Right lobe of liver (tissue), 6 donors: ENCODE measurements around the gene PCDHGA5. TPM values are rescaled to one million over a fixed set of nuclear protein-coding genes. Genes with fewer than 3 reads are reported as not detected.
"Not testable (repeated sequence)": the region's sequence is repeated elsewhere in the genome, so short reads cannot be mapped to it uniquely, and the experiment has no call there.

ENCODE experiments used
- ATAC-seq, 4 donors: fragments of 200-7000 bp; cut with Tn5 transposase; one replicate each; pipeline ENCODE4 v1.9.1; 2020; ENCODE audit warnings: mild to moderate bottlenecking in 4 of 4, moderate library complexity in 4 of 4
- DNase-seq, 3 donors: peaks; one replicate each; pipeline ENCODE4 v3.0.0-alpha.2; 2020
- H3K27ac ChIP-seq, 3 donors: fragments of 200-600 bp; one replicate each; pipeline ENCODE4 v1.8.0; 2022
- H3K27me3 ChIP-seq, 2 donors: fragments of 200-600 bp; one replicate each; pipeline ENCODE4 v1.8.0; 2022
- H3K36me3 ChIP-seq, 4 donors: fragments of 200-600 bp; sonication (generic) in 1 of 4; one replicate each; pipeline versions ENCODE4 v1.5.1 to v1.8.0; 2017 to 2022; ENCODE audit warnings: control low read depth in 1 of 4
- H3K4me1 ChIP-seq, 4 donors: fragments of 200-600 bp; sonication (generic) in 1 of 4; one replicate each; pipeline versions ENCODE4 v1.5.1 to v1.8.0; 2017 to 2022; ENCODE audit warnings: control low read depth in 1 of 4
- H3K4me3 ChIP-seq, 3 donors: fragments of 200-600 bp; one replicate each; pipeline ENCODE4 v1.8.0; 2022
- H3K9me3 ChIP-seq, 4 donors: fragments of 200-600 bp; sonication (generic) in 1 of 4; one replicate each; pipeline versions ENCODE4 v1.5.1 to v1.8.0; 2017 to 2022; ENCODE audit warnings: control low read depth in 1 of 4
- POLR2A ChIP-seq: fragments of 450-650 bp; IDR thresholded peaks from one replicate; pipeline ENCODE4 v1.6.1; 2017; ENCODE audit warnings: antibody characterized with exemption, mild to moderate bottlenecking
- WGBS: methylation state at CpG from one replicate; pipeline ENCODE4 v1.1.6; 2018; ENCODE audit warnings: low coverage, low lambda C conversion rate; ENCODE audit not compliant: insufficient coverage; ENCODE audit errors: missing lambda C conversion rate; 5-methylcytosine and 5-hydroxymethylcytosine counted together
- intact Hi-C, 2 donors: fragments of 100-400 bp; cut with DNase I; formaldehyde crosslinking; loops; one replicate each; pipeline versions ENCODE4 v1.11.2 to v1.14.1; 2022
- total RNA-seq, 6 experiments: library from RNA; depleted of rRNA in 2 of 6; stranded (reverse); fragments of >200 nt in 2 of 6; fragmentation: NEBNext Ultra II Directional in 3 of 6; extraction: Animal tissue kit (Norgen Biotek cat#: 25700) in 3 of 6; gene quantifications; one replicate each; pipeline versions ENCODE4 v1.1.0 to v1.2.4, GENCODE V29; 2016 to 2023
- TF ChIP-seq, protein P1 (sequence below), 4 donors: fragments of 200-600 bp in 3 of 4; fragments of 450-650 bp in 1 of 4; IDR thresholded peaks; one replicate each; pipeline versions ENCODE4 v1.5.1 to v1.8.0; 2016 to 2022; ENCODE audit warnings: antibody characterized with exemption in 4 of 4, mild to moderate bottlenecking in 2 of 4
- donor health status: DM: no; HTN: yes; CAD: no.
- donor health status: DM: no; HTN: no; CAD: no.
- donor health status: DM: no; HTN: no; CAD: no.
- donor health status: DM: no; HTN: yes; CAD: no.
- donor health status: DM: no; HTN: yes; CAD: no.

PCDHGA5 gene
- total RNA-seq, 6 experiments from 2014 or later = 0.32 to 1.2 (median 0.57) TPM

DNA sequence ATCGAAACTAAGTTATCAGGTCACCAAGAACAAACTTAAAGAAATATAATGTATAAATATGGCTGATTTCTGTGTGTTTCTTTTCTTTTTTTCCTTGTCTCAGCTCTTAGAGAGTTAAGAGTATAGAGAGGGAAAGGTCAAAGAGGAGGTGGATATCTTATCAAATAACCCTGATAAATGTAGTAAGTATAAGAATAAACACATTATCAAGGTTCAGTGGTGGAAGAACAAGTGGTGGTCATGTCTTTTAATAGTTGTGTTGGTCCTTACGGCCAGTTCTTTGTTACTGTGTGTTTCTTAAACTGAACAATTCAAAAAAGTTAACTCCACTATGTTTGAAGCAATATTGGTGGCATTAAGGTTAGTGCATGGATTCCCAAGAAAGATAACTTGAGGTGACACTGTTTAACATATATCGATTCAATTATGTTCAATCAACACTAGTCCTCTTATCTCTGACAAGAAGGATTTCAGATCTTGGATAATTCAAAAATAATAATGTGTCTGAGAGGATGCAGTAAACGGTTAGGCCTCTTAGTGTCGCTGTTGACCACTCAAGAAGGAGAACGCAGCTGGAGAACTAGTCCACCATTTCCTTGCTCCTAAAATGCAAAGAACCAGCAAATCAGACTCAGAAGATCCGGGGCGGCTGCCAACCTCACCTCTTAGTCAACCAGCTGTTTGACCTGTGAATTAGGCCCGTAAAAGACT, 20.6 kb upstream of the PCDHGA5 start, which contains the start of gene PCDHGA3:
Gene PCDHGA3 (plus strand): TSS at position 588 of the 711 bp plus-strand sequence. CDS start 205 bp downstream, outside the sequence.
- intact Hi-C loops = no loop called here
- WGBS = 15% methylated on average over 9 of the region's 9 CpGs
- Histone ChIP-seq H3K9me3 (peaks cover 0 to 4% (median 0%) of the 10 kb centered on the region in 4 donors), H3K27ac (no peak within 1 kb of the TSS), H3K27me3 (no peaks in the 10 kb centered on the region), H3K36me3 (no peaks in the 10 kb centered on the region), H3K4me1 (no peaks in the 10 kb centered on the region), H3K4me3 (peak within 1 kb of the TSS in 2 of 3 donors; percentile 18 to 24)
- no peak for TF ChIP-seq POLR2A
- TF ChIP-seq, protein P1, sequence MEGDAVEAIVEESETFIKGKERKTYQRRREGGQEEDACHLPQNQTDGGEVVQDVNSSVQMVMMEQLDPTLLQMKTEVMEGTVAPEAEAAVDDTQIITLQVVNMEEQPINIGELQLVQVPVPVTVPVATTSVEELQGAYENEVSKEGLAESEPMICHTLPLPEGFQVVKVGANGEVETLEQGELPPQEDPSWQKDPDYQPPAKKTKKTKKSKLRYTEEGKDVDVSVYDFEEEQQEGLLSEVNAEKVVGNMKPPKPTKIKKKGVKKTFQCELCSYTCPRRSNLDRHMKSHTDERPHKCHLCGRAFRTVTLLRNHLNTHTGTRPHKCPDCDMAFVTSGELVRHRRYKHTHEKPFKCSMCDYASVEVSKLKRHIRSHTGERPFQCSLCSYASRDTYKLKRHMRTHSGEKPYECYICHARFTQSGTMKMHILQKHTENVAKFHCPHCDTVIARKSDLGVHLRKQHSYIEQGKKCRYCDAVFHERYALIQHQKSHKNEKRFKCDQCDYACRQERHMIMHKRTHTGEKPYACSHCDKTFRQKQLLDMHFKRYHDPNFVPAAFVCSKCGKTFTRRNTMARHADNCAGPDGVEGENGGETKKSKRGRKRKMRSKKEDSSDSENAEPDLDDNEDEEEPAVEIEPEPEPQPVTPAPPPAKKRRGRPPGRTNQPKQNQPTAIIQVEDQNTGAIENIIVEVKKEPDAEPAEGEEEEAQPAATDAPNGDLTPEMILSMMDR (IDR thresholded peaks at IDR 0.05) = peak in 3 of 4 donors; percentile 13 to 22 (median 22)
- DNase-seq = no peak
- peak in 2 of 4 donors; percentile 41 to 43 for ATAC-seq

DNA sequence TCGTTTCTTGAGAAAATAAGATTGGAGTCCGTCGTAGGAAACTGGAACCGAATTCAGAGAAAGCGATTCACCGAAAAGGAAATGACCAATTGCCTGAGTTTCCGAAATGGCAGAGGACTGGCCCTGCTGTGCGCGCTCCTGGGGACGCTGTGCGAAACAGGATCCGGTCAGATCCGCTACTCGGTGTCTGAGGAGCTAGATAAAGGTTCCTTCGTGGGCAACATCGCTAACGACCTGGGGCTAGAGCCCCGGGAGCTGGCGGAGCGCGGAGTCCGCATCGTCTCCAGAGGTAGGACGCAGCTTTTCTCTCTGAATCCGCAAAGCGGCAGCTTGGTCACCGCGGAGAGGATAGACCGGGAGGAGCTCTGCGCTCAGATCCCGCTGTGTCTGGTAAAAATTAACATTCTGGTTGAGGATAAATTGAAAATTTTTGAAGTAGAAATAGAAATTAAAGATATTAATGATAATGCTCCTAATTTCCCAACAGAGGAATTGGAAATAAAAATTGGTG, 20.0 kb upstream of the PCDHGA5 start:
- H3K4me1 ChIP-seq = no peaks in the 10 kb centered on the region
- H3K27ac ChIP-seq = no peak overlapping the region
- no peak for ATAC-seq
- no peak for DNase-seq
- H3K27me3 ChIP-seq = no peaks in the 10 kb centered on the region
- no peak for TF ChIP-seq POLR2A
- TF ChIP-seq, protein P1 (IDR thresholded peaks at IDR 0.05) = peak in 1 of 4 donors; percentile 2
- 23% methylated on average over 13 of the region's 31 CpGs for WGBS
- no peaks in the 10 kb centered on the region for H3K36me3 ChIP-seq
- H3K4me3 ChIP-seq = peak overlapping the region in 2 of 3 donors; percentile 18 to 24
- H3K9me3 ChIP-seq = peaks cover 0 to 4% (median 0%) of the 10 kb centered on the region in 4 donors
- intact Hi-C loops = no loop called here

DNA sequence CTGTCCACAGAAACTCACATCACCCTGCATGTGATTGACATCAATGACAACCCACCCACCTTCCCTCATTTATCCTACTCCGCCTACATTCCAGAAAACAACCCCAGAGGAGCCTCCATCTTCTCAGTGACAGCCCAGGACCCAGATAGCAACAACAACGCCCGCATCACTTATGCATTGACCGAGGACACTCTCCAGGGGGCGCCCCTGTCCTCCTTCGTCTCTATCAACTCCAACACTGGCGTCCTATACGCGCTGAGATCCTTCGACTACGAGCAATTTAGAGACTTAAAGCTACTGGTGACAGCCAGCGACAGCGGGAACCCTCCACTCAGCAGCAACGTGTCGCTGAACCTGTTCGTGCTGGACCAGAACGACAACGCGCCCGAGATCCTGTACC, 18.6 kb upstream of the PCDHGA5 start:
- H3K9me3 ChIP-seq = peaks cover 0 to 4% (median 0%) of the 10 kb centered on the region in 4 donors
- H3K4me3 ChIP-seq = no peak overlapping the region
- H3K27me3 ChIP-seq = no peaks in the 10 kb centered on the region
- intact Hi-C loops = no loop called here
- no peak for TF ChIP-seq POLR2A
- TF ChIP-seq, protein P1 (IDR thresholded peaks at IDR 0.05) = no peak
- no peak overlapping the region for H3K27ac ChIP-seq
- 54% methylated on average over 8 of the region's 20 CpGs for WGBS
- DNase-seq (peak in 1 of 3 donors; percentile 31), ATAC-seq (no peak)
- no peaks in the 10 kb centered on the region for H3K36me3 ChIP-seq
- no peaks in the 10 kb centered on the region for H3K4me1 ChIP-seq

DNA sequence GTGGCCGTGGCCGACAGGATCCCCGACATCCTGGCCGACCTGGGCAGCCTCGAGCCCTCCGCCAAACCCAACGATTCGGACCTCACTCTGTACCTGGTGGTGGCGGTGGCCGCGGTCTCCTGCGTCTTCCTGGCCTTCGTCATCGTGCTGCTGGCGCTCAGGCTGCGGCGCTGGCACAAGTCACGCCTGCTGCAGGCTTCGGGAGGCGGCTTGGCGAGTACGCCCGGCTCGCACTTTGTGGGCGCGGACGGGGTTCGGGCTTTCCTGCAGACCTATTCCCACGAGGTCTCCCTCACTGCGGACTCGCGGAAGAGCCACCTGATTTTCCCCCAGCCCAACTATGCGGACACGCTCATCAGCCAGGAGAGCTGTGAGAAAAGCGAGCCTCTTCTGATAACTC, 17.9 kb upstream of the PCDHGA5 start:
- H3K9me3 ChIP-seq, intact Hi-C loops, H3K27me3 ChIP-seq, ATAC-seq, H3K4me3 ChIP-seq, H3K27ac ChIP-seq, H3K4me1 ChIP-seq, H3K36me3 ChIP-seq, DNase-seq: not testable (repeated sequence)
- WGBS = 41% methylated on average over 8 of the region's 35 CpGs

DNA sequence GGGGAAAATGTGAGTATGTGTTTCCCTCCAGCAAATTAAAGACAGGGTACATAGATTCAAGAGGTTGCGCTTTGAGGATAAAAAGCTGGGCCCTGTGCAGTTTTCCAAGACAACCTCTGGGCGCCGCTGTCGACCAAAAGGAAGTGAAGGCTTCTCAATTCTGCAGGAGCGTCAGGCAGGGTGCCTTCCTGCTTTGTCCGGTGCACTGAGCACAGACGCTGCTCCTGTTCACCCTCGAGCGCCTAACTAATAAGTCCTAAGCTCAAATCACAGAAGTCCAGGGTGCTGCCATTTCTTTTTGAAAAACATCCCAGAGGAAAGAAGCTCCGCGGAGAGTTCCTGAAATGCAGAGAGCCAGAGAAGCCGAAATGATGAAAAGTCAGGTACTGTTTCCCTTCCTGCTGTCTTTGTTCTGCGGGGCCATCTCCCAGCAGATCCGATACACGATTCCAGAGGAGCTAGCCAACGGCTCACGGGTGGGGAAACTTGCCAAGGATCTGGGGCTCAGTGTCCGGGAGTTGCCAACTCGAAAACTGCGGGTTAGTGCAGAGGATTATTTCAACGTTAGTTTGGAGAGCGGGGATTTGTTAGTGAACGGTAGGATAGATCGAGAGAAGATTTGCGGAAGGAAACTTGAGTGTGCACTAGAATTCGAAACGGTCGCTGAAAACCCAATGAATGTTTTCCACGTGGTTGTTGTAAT, 13.9 kb upstream of the PCDHGA5 start, which contains the start of gene PCDHGB1:
Gene PCDHGB1 (plus strand): TSS at position 183 of the 703 bp plus-strand sequence. CDS start 162 bp downstream, at position 345.
- Histone ChIP-seq H3K9me3 (no peaks in the 10 kb centered on the region), H3K36me3 (no peaks in the 10 kb centered on the region), H3K4me3 (no peak within 1 kb of the TSS), H3K4me1 (no peaks in the 10 kb centered on the region), H3K27ac (no peak within 1 kb of the TSS), H3K27me3 (no peaks in the 10 kb centered on the region)
- DNase-seq (peak in 1 of 3 donors; percentile 29), ATAC-seq (peak in 2 of 4 donors; percentile 27 to 56)
- no peak for TF ChIP-seq POLR2A
- TF ChIP-seq, protein P1 (IDR thresholded peaks at IDR 0.05) = peak in 2 of 4 donors; percentile 14 to 16
- 29% methylated on average over 24 of the region's 29 CpGs for WGBS
- intact Hi-C loops = no loop called here
